H1 (cell line): ENCODE data around the gene NUP155.

ENCODE experiments used
- CBX8 ChIP-seq: fragments of 300-800, 300-1000 bp; sonication (generic); IDR thresholded peaks from 2 replicates; pipeline ENCODE4 v1.7.1; 2016; ENCODE audit warnings: low read depth, low read length, borderline replicate concordance
- CEBPB ChIP-seq: IDR thresholded peaks from 2 replicates; pipeline ENCODE4 v1.6.1; 2012; ENCODE audit warnings: low read depth, low read length
- EP300 ChIP-seq, 2 experiments: IDR thresholded peaks; 1 replicate in 1 of 2; 2 replicates in 1 of 2; pipeline ENCODE4 v1.6.1; 2011 to 2012; ENCODE audit warnings: low read depth in 2 of 2, low read length in 2 of 2, mild to moderate bottlenecking in 2 of 2, borderline replicate concordance in 1 of 2, inconsistent platforms in 1 of 2, moderate library complexity in 1 of 2
- JUND ChIP-seq: IDR thresholded peaks from 2 replicates; pipeline ENCODE4 v1.6.1; 2011; ENCODE audit warnings: mild to moderate bottlenecking, improper control_type of control experiment, low read length
- POLR2A ChIP-seq, 2 experiments: IDR thresholded peaks; 1 replicate in 1 of 2; 2 replicates in 1 of 2; pipeline ENCODE4 v1.6.1; 2011; ENCODE audit warnings: low read depth in 2 of 2, low read length in 2 of 2, mild to moderate bottlenecking in 2 of 2; ENCODE audit errors: control extremely low read depth in 1 of 2
- POLR2AphosphoS5 ChIP-seq: IDR thresholded peaks from 2 replicates; pipeline ENCODE4 v1.6.1; 2011; ENCODE audit warnings: low read depth, low read length
- RFX5 ChIP-seq: IDR thresholded peaks from 2 replicates; pipeline ENCODE4 v1.6.1; 2011; ENCODE audit warnings: low read depth, low read length, improper control_type of control experiment, borderline replicate concordance
- SP1 ChIP-seq: IDR thresholded peaks from 2 replicates; pipeline ENCODE4 v1.6.1; 2011; ENCODE audit warnings: low read depth, low read length
- TBP ChIP-seq: IDR thresholded peaks from 2 replicates; pipeline ENCODE4 v1.6.1; 2011; ENCODE audit warnings: low read depth, low read length, improper control_type of control experiment
- YY1 ChIP-seq: IDR thresholded peaks from 2 replicates; pipeline ENCODE4 v1.6.1; 2011; ENCODE audit warnings: low read depth, mild to moderate bottlenecking, low read length
- TF ChIP-seq, protein P1 (sequence below), 3 experiments: IDR thresholded peaks; 1 replicate in 2 of 3; 2 replicates in 1 of 3; pipeline versions ENCODE4 v1.5.1 to v1.6.1; 2011; ENCODE audit warnings: low read length in 3 of 3, mild to moderate bottlenecking in 3 of 3, inconsistent platforms in 2 of 3, low read depth in 1 of 3, moderate library complexity in 1 of 3; ENCODE audit not compliant: insufficient read depth in 1 of 3; ENCODE audit errors: control extremely low read depth in 1 of 3
- TF ChIP-seq, protein P2 (sequence below): IDR thresholded peaks from 2 replicates; pipeline ENCODE4 v1.6.1; 2011; ENCODE audit warnings: low read length, improper control_type of control experiment

DNA sequence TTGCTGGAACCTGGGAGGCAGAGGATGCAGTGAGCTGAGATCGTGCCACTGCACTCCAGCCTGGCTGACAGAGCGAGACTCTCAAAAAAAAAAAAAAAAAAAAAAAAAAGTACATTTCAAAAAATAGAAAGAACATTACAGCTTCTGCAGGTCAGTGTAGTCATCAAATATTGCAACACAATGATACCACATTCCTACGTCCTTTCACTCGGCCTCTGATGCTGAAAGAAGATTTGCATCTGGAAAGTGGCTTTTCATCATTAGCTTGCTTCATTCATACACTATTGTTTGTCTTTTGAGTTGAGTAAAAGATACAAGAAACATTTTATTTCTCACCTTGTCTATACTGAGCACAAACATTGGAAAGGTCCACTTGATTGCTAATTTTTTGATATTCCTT, 62.1 kb downstream of the NUP155 start:
- TF ChIP-seq JUND (no peak), TBP (no peak), SP1 (no peak), POLR2AphosphoS5 (no peak), CBX8 (no peak), RFX5 (no peak), EP300 (IDR thresholded peaks at IDR 0.05; ENCODE audit: borderline replicate concordance in 1 of 2, low read depth in 2 of 2, low read length in 2 of 2) (no peak), POLR2A (IDR thresholded peaks at IDR 0.05; ENCODE audit: control extremely low read depth in 1 of 2, low read depth in 2 of 2, low read length in 2 of 2) (no peak), CEBPB (no peak), YY1 (no peak)
- TF ChIP-seq, protein P1, sequence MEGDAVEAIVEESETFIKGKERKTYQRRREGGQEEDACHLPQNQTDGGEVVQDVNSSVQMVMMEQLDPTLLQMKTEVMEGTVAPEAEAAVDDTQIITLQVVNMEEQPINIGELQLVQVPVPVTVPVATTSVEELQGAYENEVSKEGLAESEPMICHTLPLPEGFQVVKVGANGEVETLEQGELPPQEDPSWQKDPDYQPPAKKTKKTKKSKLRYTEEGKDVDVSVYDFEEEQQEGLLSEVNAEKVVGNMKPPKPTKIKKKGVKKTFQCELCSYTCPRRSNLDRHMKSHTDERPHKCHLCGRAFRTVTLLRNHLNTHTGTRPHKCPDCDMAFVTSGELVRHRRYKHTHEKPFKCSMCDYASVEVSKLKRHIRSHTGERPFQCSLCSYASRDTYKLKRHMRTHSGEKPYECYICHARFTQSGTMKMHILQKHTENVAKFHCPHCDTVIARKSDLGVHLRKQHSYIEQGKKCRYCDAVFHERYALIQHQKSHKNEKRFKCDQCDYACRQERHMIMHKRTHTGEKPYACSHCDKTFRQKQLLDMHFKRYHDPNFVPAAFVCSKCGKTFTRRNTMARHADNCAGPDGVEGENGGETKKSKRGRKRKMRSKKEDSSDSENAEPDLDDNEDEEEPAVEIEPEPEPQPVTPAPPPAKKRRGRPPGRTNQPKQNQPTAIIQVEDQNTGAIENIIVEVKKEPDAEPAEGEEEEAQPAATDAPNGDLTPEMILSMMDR (IDR thresholded peaks at IDR 0.05; ENCODE audit: control extremely low read depth in 1 of 3, insufficient read depth in 1 of 3, low read depth in 1 of 3, low read length in 3 of 3): no peak
- TF ChIP-seq, protein P2, sequence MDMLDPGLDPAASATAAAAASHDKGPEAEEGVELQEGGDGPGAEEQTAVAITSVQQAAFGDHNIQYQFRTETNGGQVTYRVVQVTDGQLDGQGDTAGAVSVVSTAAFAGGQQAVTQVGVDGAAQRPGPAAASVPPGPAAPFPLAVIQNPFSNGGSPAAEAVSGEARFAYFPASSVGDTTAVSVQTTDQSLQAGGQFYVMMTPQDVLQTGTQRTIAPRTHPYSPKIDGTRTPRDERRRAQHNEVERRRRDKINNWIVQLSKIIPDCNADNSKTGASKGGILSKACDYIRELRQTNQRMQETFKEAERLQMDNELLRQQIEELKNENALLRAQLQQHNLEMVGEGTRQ: no peak
